ENCODE measurements around the gene OVCH2.
A peak's percentile ranks its signal among the peaks of the same experiment; 100 is the strongest.
"Not testable (repeated sequence)": the region's sequence is repeated elsewhere in the genome, so short reads cannot be mapped to it uniquely, and the experiment has no call there.

The OVCH2 gene, protein sequence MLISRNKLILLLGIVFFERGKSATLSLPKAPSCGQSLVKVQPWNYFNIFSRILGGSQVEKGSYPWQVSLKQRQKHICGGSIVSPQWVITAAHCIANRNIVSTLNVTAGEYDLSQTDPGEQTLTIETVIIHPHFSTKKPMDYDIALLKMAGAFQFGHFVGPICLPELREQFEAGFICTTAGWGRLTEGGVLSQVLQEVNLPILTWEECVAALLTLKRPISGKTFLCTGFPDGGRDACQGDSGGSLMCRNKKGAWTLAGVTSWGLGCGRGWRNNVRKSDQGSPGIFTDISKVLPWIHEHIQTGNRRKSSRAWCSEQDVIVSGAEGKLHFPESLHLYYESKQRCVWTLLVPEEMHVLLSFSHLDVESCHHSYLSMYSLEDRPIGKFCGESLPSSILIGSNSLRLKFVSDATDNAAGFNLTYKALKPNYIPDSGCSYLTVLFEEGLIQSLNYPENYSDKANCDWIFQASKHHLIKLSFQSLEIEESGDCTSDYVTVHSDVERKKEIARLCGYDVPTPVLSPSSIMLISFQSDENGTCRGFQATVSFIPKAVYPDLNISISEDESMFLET

DNA sequence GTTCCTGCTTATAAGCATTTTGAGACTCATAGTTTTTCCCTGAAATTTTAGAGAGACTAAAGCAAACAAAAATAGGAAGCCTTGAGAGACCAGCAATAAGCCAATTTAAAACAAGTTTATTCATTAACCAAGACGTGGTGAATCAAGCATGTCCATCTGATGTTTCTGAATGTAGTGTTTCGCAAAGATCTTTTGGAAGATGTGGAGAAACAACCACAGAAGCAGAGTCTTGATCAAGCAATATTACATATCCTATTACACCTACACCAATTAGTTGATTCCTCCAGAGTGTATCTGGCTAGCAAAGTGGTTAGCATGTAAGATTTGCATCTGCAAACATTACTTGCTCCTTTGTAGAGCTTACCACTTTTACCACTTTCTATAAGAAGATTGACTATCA is at the start of gene OVCH2:
Gene OVCH2, minus strand, starts transcription at position 101 of the 400 bp plus-strand sequence. Its CDS starts 83 bp downstream, at position 18.
- no peak for DNase-seq

DNA sequence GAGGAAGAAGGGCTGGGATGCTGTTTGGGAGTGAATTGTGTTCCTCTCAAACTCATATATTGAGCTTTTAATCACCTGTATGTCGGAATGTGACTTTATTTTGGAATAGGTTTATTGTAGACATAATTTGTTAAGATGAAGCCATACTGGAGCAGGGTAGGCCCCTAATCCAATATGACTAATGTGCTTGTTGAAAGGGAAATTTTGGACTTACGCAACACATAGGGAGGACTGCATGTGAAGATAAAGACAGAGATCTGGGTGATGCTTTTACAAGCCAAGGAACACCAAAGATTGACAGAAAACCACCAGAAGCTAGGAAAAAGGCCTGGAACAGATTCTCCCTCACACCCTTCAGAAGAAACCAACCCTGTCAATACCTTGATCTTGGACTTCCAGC is 43.2 kb upstream of the OVCH2 start:
- no peak for DNase-seq

DNA sequence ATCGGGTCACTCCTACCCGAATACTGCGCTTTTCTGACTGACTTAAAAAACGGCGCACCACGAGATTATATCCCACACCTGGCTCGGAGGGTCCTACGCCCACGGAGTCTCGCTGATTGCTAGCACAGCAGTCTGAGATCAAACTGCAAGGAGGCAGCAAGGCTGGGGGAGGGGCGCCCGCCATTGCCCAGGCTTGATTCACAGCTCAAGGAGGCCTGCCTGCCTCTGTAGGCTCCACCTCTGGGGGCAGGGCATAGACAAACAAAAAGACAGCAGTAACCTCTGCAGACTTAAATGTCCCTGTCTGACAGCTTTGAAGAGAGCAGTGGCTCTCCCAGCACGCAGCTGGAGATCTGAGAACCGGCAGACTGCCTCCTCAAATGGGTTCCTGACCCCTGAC is 28.5 kb upstream of the OVCH2 start:
- DNase-seq = not testable (repeated sequence)

DNA sequence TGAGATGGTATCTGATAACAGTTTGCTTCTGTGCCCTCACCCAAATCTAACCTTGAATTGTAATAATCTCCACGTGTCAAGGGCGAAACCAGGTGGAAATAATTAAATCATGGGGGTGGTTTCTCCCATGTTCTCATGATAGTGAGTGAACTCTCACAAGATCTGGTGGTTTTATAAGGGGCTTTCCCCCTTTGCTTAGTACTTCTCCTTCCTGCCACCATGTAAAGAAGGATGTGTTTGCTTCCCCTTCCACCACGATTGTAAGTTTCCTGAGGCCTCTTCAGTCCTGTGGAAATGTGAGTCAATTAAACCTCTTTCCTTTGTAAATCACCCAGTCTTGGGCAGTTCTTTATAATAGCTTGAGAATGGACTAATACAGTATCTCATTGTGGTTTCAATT is 8.5 kb upstream of the OVCH2 start:
- DNase-seq = no peak

DNA sequence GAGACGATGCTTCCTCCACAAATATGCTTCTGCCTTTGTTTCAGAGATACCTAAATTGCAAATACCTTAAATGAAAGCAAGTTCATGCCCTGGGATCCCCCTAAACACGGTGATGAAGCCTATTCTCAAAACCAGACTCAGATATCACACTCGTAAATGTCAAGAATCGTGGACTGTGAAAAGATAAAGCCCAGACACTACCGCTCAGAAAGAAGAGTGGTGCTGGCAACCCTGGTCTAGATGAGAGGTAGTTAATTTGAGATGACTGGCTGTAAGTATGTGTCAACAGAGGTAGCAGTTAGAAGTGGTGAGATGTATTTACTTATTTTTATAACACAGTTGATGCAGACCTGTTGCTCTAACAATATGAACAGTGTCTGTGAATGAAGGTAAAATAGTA is 2.5 kb downstream of the OVCH2 start:
- no peak for DNase-seq

DNA sequence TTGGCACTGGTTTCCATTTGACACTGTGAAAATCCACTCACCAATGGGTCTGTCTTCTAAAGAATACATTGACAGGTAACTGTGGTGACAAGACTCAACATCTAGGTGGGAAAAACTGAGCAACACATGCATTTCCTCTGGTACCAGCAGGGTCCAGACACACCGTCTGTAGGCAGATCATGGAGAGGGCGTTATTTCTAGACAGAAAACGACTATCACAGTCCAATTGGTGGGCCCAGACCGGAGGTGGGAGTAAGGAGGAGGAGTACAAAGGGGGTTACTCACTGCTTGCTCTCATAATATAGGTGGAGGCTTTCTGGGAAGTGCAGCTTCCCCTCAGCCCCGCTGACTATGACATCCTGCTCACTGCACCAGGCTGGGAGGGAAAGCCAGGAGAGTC is 9.9 kb downstream of the OVCH2 start:
- DNase-seq = no peak

DNA sequence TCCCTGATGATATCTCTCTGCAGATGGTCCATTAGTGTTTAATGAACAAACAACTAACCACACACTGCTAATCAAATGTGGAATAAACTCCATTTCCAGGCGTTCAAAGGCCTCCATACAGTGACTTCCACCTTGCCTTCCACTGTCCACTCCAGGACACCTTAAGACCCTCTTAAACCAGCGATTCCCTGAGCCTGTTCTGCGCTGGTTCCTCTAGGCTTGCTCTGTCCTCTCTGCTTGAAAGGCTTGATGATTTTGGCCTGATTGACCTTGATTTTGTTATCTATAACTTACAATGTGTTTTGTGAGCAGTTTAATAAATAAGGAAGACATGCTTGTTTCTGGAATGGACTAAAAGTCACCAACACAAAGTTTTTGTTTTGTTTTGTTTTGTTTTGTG is 12.0 kb downstream of the OVCH2 start:
- no peak for DNase-seq

DNA sequence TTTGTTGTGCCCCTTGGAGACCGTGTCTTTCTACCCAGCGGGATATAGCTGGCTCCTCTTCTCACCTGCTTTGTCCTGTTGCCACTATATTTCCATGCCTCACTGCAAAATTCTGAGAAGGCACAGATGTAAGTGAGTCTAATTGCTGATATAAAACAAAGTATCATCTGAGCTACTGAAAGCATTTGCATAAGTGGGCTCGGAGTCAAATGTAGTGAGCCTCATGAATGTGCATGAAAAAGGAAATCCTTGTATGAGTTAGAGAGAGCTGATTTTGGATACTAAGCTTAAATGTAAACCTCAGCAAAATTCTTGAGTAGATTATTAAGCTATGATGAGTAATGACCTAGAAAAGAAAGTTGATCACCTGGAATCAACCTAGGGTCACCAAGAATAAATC is 13.9 kb downstream of the OVCH2 start:
- DNase-seq = no peak

DNA sequence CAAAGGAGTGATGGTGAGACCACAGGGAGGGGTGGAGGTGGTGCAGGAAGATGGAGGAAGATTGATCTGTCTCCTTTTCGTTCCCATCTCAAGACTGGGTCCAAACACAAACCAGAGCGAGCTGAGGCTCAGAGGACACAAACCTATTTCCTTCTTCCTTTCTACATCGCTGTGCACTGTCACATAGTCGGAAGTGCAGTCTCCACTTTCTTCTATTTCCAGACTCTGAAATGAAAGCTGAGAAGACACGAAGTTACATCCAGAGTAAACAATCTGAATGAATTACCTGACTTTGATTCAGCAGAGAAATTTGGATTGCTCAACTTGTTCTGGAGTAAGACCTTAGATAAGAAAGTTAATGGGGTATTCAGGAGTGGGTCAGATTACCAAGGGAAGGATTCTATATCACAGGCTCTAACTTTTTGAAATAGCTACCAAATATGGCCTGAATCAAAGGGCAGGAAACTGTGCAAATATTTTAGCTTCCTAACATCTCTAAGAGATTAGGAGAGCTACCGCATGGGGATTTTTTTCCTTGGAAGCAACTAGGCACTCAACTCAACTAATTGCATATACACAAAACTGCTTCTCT is 14.4 kb downstream of the OVCH2 start:
- no peak for DNase-seq

DNA sequence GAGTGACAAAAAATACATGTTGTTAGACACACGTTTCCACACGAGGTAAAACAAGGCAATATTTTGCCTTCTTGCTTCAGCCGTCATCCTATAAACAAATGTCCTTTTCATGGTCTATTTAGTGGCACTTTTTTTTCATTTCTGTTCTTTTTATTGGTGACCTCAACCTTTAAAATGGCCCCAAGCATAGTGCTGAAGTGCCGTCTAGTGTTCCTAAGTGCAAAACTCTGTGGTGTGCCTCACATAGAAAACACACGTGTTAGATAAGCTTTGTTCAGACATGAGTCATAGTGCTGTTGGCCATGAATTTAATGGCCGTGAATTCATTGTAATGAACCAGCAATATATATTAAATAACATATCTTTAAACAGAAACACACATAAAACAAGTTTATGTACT is 15.6 kb downstream of the OVCH2 start:
- DNase-seq = no peak

DNA sequence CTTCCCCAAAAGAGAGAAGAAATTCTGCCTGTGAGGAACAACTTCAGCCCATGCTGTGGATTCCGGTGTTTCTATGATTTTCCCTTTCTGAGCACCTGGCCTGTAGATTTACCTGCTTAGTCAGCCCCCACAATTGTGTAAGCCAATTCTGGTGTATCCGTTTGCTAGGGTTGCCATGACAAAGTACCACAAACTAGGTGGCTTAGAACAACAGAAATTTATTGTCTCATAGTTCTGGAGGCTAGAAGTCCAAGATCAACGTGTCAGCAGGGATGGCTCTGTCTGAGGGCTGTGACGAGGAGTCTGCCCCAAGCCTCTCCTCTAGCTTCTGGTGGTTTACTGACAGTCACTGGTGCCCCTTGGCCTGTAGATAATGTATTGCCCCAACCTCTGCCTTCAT is 17.0 kb downstream of the OVCH2 start:
- DNase-seq = no peak

DNA sequence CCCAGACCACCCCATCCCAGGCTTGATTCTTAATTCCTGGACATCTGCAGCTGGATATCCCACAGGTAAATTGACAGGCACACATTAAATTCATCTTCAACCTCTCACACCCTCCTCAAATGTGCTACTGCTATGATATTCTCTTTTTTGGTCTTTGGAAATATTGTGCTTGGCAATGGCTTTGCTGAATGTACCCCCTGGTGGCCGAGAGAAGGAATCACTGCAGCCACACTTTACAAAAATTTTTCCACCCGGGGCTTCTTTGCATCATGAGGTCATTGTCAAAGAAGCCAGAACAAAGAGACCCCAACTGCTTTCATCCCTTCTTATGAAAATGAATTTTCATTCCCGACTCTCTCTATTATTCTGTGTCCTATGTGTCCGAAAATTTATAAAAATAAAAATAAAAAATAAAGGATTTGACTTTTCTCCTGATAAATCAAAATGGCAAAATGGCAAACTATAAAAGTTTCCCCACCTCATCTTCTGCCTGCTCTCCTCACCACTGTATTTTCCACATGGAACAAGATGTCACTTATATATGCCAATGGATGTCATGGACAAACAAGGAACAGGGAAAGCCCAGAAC is 17.9 kb downstream of the OVCH2 start:
- DNase-seq = no peak

DNA sequence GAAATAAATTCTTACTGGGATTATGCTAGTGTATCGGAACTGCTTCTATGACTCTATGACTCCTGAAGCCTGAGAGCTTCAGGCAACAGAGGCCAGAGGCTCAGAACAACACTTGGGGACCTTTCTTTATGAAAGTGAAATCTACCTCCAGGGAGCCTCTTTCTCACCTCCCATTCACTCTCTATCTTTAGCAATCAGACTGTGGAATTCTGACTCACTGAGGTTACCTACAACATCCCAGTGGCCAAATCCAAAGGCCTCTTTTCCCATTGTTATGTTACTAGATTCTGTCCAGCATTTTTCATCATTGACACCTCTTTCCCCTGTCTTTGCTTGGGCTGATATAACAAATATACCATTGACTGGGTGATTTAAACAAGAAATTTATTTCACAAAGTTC is 18.9 kb downstream of the OVCH2 start:
- no peak for DNase-seq

DNA sequence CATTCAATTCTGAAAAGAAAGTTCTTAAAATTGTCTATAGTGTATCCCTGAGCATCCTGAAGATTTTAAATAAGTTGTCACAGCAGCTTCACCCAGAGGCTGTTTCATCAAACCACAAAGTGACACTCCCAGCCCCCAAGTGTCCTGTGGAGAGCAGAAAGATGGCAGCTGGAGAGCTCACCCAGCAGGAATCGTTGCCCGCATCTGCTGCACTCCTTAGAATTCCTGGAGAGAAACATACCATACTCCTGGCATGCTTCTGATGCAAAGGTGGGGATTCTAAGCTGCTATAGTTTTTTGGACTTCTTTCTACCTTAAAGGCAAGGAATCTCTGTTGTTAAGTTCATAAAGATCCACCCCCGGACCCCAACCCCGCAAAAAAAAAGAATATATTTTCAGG is 19.5 kb downstream of the OVCH2 start:
- no peak for DNase-seq

DNA sequence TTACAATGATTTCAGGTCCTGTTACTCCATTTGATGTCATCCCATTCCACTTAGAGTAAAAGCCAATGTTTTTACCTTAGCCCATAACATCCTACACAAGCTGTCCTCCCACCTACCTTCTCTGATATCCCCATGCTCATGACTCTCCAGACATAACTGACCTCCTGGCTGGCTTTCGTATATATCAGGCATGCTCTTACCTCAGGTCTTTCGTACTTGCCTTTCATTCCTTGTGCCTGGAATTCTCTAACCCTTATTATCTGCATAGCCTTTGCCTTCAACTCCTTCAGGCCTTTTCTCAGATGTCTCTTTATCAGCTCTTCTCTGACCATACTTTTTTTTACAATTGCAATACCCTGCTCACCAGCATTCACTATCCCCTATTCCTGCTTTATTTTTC is 22.7 kb downstream of the OVCH2 start:
- no peak for DNase-seq

DNA sequence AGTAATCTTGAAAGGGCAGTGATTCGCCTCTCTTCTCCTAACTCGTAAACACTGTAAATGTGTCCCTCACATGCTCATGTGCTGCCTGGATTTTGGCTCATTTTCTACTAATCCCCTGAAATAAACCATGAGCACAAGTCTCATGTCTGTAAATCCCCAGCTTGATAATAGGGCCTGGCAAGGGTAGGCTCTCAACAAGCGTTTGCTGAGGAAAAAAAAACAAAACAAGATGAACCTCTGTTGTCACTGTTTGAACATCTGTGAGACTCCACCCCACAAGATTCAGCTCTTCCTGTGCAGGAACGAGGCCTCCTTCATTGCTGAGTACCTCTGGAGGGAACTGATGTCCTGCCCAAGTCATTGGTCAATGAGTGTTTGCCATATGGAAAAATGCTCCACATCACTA is 28.5 kb downstream of the OVCH2 start:
- no peak for DNase-seq

DNA sequence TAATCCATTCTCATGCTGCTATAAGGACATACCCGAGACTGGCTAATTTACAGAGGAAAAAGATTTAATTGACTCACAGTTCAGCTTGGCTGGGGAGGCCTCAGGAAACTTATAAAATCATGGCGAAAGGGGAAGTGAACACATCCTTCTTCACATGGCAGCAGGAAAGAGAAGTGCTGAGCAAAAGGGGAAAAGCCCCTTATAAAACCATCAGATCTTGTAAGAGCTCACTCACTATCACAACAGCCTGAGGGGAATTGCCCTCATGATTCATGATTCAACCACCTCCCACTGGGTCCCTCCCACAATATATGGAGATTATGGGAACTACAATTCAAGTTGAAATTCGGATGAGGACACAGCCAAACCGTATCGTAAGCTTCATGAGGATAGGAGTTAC is 29.2 kb downstream of the OVCH2 start:
- peak in 1 of 2 donors; percentile 19 for DNase-seq

DNA sequence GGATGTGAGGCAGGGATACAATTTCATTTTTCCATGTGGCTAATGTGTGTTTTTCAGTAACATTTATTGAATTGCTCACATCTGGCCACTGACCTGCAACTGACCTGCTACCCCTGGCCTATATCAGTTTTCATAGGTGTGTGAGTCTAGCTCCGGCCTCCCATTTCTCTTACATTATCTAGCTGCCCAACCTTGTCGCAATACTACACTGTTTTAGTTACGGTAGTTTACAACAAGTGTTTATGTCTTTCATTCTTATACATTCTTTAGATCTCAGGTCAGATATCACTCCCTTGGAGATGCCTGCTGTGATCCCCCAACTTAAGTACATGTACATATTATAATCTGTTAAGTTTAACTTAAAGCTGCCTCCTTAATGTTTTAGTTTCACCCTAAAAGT is 30.6 kb downstream of the OVCH2 start:
- no peak for DNase-seq

DNA sequence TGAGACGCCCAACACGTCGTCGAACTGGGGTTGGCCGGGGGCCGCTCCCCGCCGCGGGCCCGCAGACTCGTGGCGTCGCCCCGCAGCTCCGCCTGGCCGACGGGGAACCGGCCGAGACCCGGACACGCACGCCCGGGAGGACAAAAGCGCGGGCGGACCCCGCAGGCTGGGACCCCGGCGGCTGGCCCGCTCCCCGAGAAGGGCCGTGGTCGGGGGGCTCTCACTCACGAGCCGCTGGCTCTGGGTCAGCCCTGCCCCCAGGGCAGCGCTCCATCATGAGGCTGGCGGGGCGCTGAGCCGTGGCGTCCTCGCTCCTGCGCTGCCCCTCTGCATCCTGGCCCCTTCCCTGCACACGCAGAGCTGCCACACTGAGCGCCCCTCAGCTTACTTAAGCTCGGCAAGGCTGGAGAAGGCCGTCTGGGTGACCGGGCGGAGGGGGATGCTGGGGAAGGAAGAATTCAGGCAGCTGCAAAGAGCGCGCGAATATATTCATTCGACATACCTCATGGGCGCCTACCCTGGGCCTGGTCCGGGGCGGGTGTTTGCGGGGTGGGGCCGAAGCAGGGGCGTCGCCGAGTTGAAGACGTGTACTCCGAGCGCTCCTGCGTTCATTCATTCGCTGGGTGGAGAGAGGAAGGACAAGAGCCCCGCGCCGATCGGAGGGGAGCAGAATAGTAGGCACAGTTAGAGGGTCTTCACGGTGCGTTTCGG is 32.4 kb downstream of the OVCH2 start:
- DNase-seq = no peak

DNA sequence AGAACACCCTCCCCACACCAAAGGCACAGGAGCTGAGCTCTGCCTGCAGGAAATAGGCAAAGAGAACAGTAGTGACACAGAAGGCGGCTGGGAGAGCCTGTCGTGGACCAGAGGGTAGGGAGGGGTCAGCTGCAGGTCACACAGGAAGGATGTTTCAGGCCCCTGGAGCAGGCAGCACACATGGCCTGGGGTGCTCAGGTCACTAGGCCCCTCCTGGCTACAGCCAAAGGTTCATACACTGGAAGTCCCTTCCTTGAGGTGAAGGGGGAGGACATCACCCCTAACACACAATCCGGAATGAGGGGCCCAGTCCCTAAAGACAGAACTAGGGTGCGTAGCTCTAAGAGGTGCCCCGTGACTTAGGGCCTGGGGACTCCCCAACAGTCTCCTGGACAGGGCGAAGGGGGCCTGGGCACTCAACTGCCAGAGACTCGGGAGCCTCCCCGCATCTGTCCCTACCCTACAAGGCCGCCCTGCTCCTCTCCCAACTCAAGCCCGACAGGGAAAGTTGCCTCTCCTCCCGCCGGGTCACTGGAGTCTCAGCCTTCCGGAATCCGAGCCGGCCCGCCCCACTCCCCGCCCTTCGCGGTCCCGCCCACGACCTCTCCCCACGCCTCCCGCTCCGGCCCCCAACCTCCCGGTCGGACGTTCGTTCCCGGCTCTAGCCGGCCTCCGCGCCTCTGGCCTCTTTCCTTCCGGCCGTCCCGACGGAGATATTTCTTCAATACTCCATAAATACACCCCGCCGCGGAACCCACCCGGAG is 33.1 kb downstream of the OVCH2 start, which contains the start of gene CYB5R2:
Gene CYB5R2, minus strand, starts transcription at position 541 of the 764 bp plus-strand sequence. CDS start 675 bp downstream, outside the sequence.
- no peak for DNase-seq

DNA sequence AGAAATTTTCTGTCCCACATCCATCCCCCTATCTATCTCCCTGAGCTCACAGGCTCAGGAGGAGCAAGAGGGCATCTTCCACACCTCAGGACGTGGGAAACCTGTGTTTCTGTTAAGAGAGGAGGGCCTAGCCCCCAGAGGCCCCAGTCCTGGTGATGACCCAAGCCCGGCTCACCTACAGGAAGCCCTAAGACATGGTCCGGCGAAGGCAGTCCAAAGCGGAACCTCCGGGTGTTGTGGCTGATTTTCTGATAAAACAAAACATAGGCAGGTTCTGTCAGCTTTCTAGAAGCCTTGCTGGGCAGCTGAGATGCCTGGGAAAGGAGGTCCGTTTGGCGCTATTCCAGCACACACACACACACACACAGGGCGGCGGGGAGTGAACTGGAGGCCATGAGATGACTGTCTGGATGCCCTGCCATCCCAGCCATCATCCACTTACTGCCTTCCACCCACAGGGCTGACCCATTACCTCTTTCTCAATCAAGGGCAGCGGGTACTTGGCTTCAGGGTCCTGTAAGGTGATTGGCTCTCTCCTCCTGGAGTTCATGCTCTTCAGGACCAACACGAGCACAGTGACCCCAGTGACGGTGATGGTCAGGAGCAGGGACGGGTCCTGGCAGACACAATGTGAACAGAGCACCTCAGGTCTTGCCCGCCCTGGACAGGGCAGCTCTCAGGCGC is 33.9 kb downstream of the OVCH2 start:
- no peak for DNase-seq
